GM23338 (cell line): Measurements from ENCODE around the gene VAX1. TPM values are rescaled to one million over a fixed set of nuclear protein-coding genes. Genes with fewer than 3 reads are reported as not detected.

ENCODE experiments used
- ATAC-seq: fragments of 200-7000 bp; cut with Tn5 transposase; 3 replicates; pipeline ENCODE4 v1.9.1; 2020
- DNase-seq: peaks from one replicate; pipeline ENCODE4 v3.0.0-alpha.2; 2015; ENCODE audit warnings: low spot score
- H2AFZ ChIP-seq: fragments of 200-600 bp; sonication (generic); 2 replicates; pipeline ENCODE4 v1.8.0; 2016; ENCODE audit warnings: antibody characterized with exemption, mild to moderate bottlenecking, moderate library complexity
- H3F3A ChIP-seq: fragments of 200-600 bp; sonication (generic); replicated peaks from 2 replicates; pipeline ENCODE4 v1.8.0; 2017; ENCODE audit warnings: antibody characterized with exemption, mixed run types, low read depth
- H3K27ac ChIP-seq: fragments of 200-600 bp; sonication (generic); 2 replicates; pipeline ENCODE4 v1.6.1; 2016; ENCODE audit warnings: low read depth
- H3K27me3 ChIP-seq: fragments of 200-600 bp; sonication (generic); 2 replicates; pipeline ENCODE4 v1.8.0; 2016; ENCODE audit warnings: mild to moderate bottlenecking, mixed run types, moderate library complexity; ENCODE audit not compliant: insufficient read depth
- H3K36me3 ChIP-seq: fragments of 200-600 bp; sonication (generic); 2 replicates; pipeline ENCODE4 v1.8.0; 2016; ENCODE audit warnings: mild to moderate bottlenecking; ENCODE audit not compliant: insufficient read depth
- H3K4me1 ChIP-seq: fragments of 200-600 bp; sonication (generic); 2 replicates; pipeline ENCODE4 v1.8.0; 2016; ENCODE audit warnings: mild to moderate bottlenecking, moderate library complexity; ENCODE audit not compliant: insufficient read depth
- H3K4me2 ChIP-seq: fragments of 200-600 bp; sonication (generic); 2 replicates; pipeline ENCODE4 v1.7.1; 2017; ENCODE audit warnings: mixed run types
- H3K4me3 ChIP-seq: fragments of 200-600 bp; sonication (generic); 2 replicates; pipeline ENCODE4 v1.6.1; 2016; ENCODE audit warnings: mixed run types
- H3K79me2 ChIP-seq: fragments of 200-600 bp; sonication (generic); replicated peaks from 2 replicates; pipeline ENCODE4 v1.8.0; 2017; ENCODE audit warnings: mild to moderate bottlenecking; ENCODE audit not compliant: insufficient read depth
- H3K9me2 ChIP-seq: fragments of 200-600 bp; sonication (generic); 2 replicates; pipeline ENCODE4 v1.8.0; 2017; ENCODE audit not compliant: insufficient read depth
- H4K20me1 ChIP-seq: fragments of 200-600 bp; sonication (generic); replicated peaks from 2 replicates; pipeline ENCODE4 v1.8.0; 2017; ENCODE audit warnings: mild to moderate bottlenecking; ENCODE audit not compliant: insufficient read depth
- H3K27ac Mint-ChIP-seq: 2 replicates; pipeline ENCODE4 v1.8.0; 2020; ENCODE audit warnings: inconsistent platforms, mild to moderate bottlenecking, moderate library complexity, mixed read lengths
- H3K27me3 Mint-ChIP-seq: 3 replicates; pipeline ENCODE4 v1.8.0; 2022; ENCODE audit warnings: low read depth, mild to moderate bottlenecking, moderate library complexity, mixed read lengths, inconsistent platforms; ENCODE audit not compliant: insufficient read depth, poor library complexity
- H3K36me3 Mint-ChIP-seq: 3 replicates; pipeline ENCODE4 v1.8.0; 2021; ENCODE audit warnings: low read depth, mild to moderate bottlenecking, inconsistent platforms, moderate library complexity, mixed read lengths
- H3K4me1 Mint-ChIP-seq: 3 replicates; pipeline ENCODE4 v1.8.0; 2020; ENCODE audit warnings: mild to moderate bottlenecking, inconsistent platforms, mixed read lengths
- H3K4me3 Mint-ChIP-seq: 3 replicates; pipeline ENCODE4 v1.8.0; 2021; ENCODE audit warnings: moderate library complexity, mild to moderate bottlenecking, inconsistent platforms, mixed read lengths
- H3K9me3 Mint-ChIP-seq: 3 replicates; pipeline ENCODE4 v1.8.0; 2020; ENCODE audit warnings: moderate library complexity, mild to moderate bottlenecking, inconsistent platforms, mixed read lengths
- CREB1 ChIP-seq: fragments of 250-450 bp; sonication (Bioruptor Pico); IDR thresholded peaks from 2 replicates; pipeline ENCODE4 v1.5.0; 2020; ENCODE audit warnings: low read depth, mild to moderate bottlenecking, moderate library complexity
- EZH2 ChIP-seq: fragments of 200-600 bp; sonication (generic); IDR thresholded peaks from one replicate; pipeline ENCODE4 v1.8.0; 2017; ENCODE audit warnings: antibody characterized with exemption, mild to moderate bottlenecking, low read depth; ENCODE audit not compliant: unreplicated experiment
- EZH2phosphoT487 ChIP-seq: fragments of 200-600 bp; sonication (generic); IDR thresholded peaks from one replicate; pipeline ENCODE4 v1.8.1; 2018; ENCODE audit warnings: antibody characterized with exemption; ENCODE audit not compliant: unreplicated experiment
- JUNB ChIP-seq: IDR thresholded peaks from one replicate; pipeline ENCODE4 v1.6.1; 2016; ENCODE audit warnings: antibody characterized with exemption; ENCODE audit not compliant: unreplicated experiment
- NANOG ChIP-seq: IDR thresholded peaks from 2 replicates; pipeline ENCODE4 v1.6.1; 2016; ENCODE audit warnings: antibody characterized with exemption, borderline replicate concordance
- polyA plus RNA-seq: library from polyadenylated mRNA; unstranded; fragments of >200 nt; fragmentation: Nextera tagmentation; extraction: Ambion mirVana; gene quantifications from 2 replicates; pipeline ENCODE4 v1.2.1, GENCODE V29; 2016
- total RNA-seq: library from RNA; depleted of rRNA; stranded (reverse); fragments of >200 nt; shearing (Covaris generic); gene quantifications from 2 replicates; pipeline ENCODE4 v1.2.3, GENCODE V29; 2014
- TF ChIP-seq, protein P1 (sequence below): fragments of 250-450 bp; sonication (Bioruptor Pico); IDR thresholded peaks from 2 replicates; pipeline ENCODE4 v1.5.0; 2020; ENCODE audit warnings: mild to moderate bottlenecking, moderate library complexity
- TF ChIP-seq, protein P2 (sequence below), 2 experiments: fragments of 200-600 bp in 1 of 2; sonication (generic) in 1 of 2; conservative IDR thresholded peaks; 2 replicates each; pipeline versions ENCODE4 v1.5.1 to v1.6.1; 2016 to 2017; ENCODE audit warnings: antibody characterized with exemption in 2 of 2, low read depth in 2 of 2, mild to moderate bottlenecking in 2 of 2, moderate library complexity in 1 of 2

Gene VAX1
- total and polyA plus RNA-seq, 2 experiments from 2014 or later = not detected

DNA sequence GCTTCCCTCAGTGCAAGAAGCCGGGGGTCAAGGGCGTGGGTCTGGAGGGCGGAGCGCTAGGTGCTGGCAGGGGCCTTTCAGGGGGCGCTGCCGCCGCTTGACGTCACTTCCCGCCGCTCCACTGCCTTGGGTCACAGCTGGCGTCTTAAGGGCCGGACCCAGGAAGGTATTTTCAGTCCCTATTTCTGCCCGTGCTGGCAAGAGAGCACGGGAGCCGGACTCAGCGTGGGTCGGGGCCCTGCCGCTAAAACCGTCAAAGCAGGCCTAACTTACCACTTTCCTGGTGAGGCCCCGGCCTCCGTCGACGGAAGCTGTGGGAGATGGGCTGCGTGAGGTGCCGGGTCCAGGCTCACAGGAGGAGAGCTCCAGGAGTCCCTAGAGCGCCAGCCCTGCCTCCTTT is 12.0 kb downstream of the VAX1 start (continued):
- TF ChIP-seq, protein P1, sequence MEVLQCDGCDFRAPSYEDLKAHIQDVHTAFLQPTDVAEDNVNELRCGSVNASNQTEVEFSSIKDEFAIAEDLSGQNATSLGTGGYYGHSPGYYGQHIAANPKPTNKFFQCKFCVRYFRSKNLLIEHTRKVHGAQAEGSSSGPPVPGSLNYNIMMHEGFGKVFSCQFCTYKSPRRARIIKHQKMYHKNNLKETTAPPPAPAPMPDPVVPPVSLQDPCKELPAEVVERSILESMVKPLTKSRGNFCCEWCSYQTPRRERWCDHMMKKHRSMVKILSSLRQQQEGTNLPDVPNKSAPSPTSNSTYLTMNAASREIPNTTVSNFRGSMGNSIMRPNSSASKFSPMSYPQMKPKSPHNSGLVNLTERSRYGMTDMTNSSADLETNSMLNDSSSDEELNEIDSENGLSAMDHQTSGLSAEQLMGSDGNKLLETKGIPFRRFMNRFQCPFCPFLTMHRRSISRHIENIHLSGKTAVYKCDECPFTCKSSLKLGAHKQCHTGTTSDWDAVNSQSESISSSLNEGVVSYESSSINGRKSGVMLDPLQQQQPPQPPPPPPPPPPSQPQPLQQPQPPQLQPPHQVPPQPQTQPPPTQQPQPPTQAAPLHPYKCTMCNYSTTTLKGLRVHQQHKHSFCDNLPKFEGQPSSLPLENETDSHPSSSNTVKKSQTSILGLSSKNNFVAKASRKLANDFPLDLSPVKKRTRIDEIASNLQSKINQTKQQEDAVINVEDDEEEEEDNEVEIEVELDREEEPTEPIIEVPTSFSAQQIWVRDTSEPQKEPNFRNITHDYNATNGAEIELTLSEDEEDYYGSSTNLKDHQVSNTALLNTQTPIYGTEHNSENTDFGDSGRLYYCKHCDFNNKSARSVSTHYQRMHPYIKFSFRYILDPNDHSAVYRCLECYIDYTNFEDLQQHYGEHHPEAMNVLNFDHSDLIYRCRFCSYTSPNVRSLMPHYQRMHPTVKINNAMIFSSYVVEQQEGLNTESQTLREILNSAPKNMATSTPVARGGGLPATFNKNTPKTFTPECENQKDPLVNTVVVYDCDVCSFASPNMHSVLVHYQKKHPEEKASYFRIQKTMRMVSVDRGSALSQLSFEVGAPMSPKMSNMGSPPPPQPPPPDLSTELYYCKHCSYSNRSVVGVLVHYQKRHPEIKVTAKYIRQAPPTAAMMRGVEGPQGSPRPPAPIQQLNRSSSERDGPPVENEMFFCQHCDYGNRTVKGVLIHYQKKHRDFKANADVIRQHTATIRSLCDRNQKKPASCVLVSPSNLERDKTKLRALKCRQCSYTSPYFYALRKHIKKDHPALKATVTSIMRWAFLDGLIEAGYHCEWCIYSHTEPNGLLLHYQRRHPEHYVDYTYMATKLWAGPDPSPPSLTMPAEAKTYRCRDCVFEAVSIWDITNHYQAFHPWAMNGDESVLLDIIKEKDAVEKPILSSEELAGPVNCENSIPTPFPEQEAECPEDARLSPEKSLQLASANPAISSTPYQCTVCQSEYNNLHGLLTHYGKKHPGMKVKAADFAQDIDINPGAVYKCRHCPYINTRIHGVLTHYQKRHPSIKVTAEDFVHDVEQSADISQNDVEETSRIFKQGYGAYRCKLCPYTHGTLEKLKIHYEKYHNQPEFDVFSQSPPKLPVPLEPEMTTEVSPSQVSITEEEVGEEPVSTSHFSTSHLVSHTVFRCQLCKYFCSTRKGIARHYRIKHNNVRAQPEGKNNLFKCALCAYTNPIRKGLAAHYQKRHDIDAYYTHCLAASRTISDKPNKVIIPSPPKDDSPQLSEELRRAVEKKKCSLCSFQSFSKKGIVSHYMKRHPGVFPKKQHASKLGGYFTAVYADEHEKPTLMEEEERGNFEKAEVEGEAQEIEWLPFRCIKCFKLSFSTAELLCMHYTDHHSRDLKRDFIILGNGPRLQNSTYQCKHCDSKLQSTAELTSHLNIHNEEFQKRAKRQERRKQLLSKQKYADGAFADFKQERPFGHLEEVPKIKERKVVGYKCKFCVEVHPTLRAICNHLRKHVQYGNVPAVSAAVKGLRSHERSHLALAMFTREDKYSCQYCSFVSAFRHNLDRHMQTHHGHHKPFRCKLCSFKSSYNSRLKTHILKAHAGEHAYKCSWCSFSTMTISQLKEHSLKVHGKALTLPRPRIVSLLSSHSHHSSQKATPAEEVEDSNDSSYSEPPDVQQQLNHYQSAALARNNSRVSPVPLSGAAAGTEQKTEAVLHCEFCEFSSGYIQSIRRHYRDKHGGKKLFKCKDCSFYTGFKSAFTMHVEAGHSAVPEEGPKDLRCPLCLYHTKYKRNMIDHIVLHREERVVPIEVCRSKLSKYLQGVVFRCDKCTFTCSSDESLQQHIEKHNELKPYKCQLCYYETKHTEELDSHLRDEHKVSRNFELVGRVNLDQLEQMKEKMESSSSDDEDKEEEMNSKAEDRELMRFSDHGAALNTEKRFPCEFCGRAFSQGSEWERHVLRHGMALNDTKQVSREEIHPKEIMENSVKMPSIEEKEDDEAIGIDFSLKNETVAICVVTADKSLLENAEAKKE (CRISPR knock-in tag) = no peak

DNA sequence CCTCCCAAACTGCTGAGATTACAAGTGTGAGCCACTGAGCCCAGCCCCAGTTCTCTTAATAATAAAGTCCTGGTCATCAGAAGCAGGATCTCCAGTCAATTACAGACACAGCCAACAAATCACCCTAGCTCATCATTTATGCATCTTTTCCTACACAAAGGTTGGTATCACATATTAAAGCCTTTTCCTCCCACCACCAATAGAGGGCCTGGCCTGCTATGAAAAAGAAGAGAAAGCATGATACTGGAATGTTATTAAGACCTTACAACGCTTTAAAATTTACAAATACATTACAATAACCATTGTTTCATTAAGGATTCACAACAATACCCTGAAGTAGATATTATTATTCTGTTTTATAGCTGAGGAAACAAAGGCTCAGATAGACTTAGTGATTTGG is 25.9 kb downstream of the VAX1 start:
- Mint-ChIP-seq H3K4me3 (no peak overlapping the region), H3K27me3 (no peaks in the 10 kb centered on the region), H3K4me1 (peaks cover 3% of the 10 kb centered on the region; the same call in 1 of the 3 replicates), H3K27ac (no peak overlapping the region), H3K36me3 (no peaks in the 10 kb centered on the region), H3K9me3 (no peaks in the 10 kb centered on the region)
- H3K4me1 ChIP-seq = peaks cover 5% of the 10 kb centered on the region; the same call in 1 of the 2 replicates
- no peaks in the 10 kb centered on the region for H3K79me2 ChIP-seq
- H3K4me3 ChIP-seq = no peak overlapping the region
- no peaks in the 10 kb centered on the region for H3K9me2 ChIP-seq
- ATAC-seq (peak; percentile 34; the same call in 1 of the 3 replicates), DNase-seq (peak; percentile 33)
- H3K36me3 ChIP-seq = no peaks in the 10 kb centered on the region
- TF ChIP-seq NANOG (no peak), EZH2phosphoT487 (no peak), JUNB (no peak), EZH2 (no peak), CREB1 (CRISPR knock-in tag) (no peak)
- TF ChIP-seq, protein P2, sequence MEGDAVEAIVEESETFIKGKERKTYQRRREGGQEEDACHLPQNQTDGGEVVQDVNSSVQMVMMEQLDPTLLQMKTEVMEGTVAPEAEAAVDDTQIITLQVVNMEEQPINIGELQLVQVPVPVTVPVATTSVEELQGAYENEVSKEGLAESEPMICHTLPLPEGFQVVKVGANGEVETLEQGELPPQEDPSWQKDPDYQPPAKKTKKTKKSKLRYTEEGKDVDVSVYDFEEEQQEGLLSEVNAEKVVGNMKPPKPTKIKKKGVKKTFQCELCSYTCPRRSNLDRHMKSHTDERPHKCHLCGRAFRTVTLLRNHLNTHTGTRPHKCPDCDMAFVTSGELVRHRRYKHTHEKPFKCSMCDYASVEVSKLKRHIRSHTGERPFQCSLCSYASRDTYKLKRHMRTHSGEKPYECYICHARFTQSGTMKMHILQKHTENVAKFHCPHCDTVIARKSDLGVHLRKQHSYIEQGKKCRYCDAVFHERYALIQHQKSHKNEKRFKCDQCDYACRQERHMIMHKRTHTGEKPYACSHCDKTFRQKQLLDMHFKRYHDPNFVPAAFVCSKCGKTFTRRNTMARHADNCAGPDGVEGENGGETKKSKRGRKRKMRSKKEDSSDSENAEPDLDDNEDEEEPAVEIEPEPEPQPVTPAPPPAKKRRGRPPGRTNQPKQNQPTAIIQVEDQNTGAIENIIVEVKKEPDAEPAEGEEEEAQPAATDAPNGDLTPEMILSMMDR (conservative IDR thresholded peaks at IDR 0.05; ENCODE audit: low read depth in 2 of 2) = peak; percentile 50 to 63
- TF ChIP-seq, protein P1 (CRISPR knock-in tag) = no peak
- H4K20me1 ChIP-seq = no peaks in the 10 kb centered on the region
- H3K27ac ChIP-seq = no peak overlapping the region
- no peak overlapping the region; the same call in 1 of the 2 replicates for H2AFZ ChIP-seq
- no peak overlapping the region for H3K4me2 ChIP-seq
- no peaks in the 10 kb centered on the region for H3K27me3 ChIP-seq
- H3F3A ChIP-seq = no peaks in the 10 kb centered on the region
